Caco-2 (cell line): ENCODE results near the gene TIMM10. TPM values are rescaled to one million over a fixed set of nuclear protein-coding genes. Genes with fewer than 3 reads are reported as not detected.

Source experiments
- Bru-seq: library from RNA; stranded (reverse); fragments of 400-500 nt; gene quantifications from one replicate; lab custom pipeline; 2021; lab: Mats Ljungman, UMichigan
- BruChase-seq, 2 experiments: library from RNA; stranded (reverse); fragments of 400-500 nt; gene quantifications; one replicate each; lab custom pipeline; 2021; lab: Mats Ljungman, UMichigan
- BruUV-seq: library from RNA; stranded (reverse); fragments of 400-500 nt; replicated peaks from 2 replicates; lab custom pipeline; 2021; lab: Mats Ljungman, UMichigan
- CTCF ChIA-PET: fragments of 300-600 bp; sonication (Branson Sonifier 250); formaldehyde crosslinking; loops from one replicate; lab custom pipeline; 2022; ENCODE audit warnings: antibody characterized with exemption; lab: Charles Lee
- POLR2A ChIA-PET: fragments of 300-600 bp; sonication (Branson Sonifier 250); formaldehyde crosslinking; loops from one replicate; lab custom pipeline; 2022; ENCODE audit warnings: antibody characterized with exemption; lab: Charles Lee
- DNase-seq, 2 experiments: peaks; one replicate each; pipeline versions ENCODE4 v3.0.0 to v3.0.0-alpha.2; 2020 to 2022
- H3K27me3 ChIP-seq: replicated peaks from 2 replicates; pipeline ENCODE4 v1.6.0; 2011; ENCODE audit warnings: low read length; ENCODE audit not compliant: control insufficient read depth, insufficient read depth
- H3K36me3 ChIP-seq: 2 replicates; pipeline ENCODE4 v1.5.1; 2011; ENCODE audit warnings: low read length; ENCODE audit not compliant: control insufficient read depth, insufficient read depth
- H3K4me1 ChIP-seq: fragments of 250-450 bp; sonication (Bioruptor Pico); 2 replicates; pipeline ENCODE4 v1.5.1; 2020; ENCODE audit warnings: mild to moderate bottlenecking
- H3K4me3 ChIP-seq: 2 replicates; pipeline ENCODE4 v1.5.1; 2011; ENCODE audit warnings: low read depth, mild to moderate bottlenecking, control low read depth, low read length
- H3K9me3 ChIP-seq: fragments of 250-450 bp; sonication (Bioruptor Pico); 2 replicates; pipeline ENCODE4 v1.5.1; 2020; ENCODE audit warnings: mild to moderate bottlenecking, moderate library complexity
- H3K27ac Mint-ChIP-seq: one replicate; pipeline ENCODE4 v1.8.0; 2022; ENCODE audit warnings: mixed read lengths; ENCODE audit not compliant: unreplicated experiment
- H3K27me3 Mint-ChIP-seq: one replicate; pipeline ENCODE4 v1.8.0; 2022; ENCODE audit warnings: mixed read lengths; ENCODE audit not compliant: insufficient read depth, unreplicated experiment
- H3K36me3 Mint-ChIP-seq: one replicate; pipeline ENCODE4 v1.8.0; 2022; ENCODE audit warnings: mild to moderate bottlenecking, mixed read lengths; ENCODE audit not compliant: insufficient read depth, unreplicated experiment
- H3K4me1 Mint-ChIP-seq: one replicate; pipeline ENCODE4 v1.8.0; 2022; ENCODE audit warnings: low read depth, mixed read lengths; ENCODE audit not compliant: unreplicated experiment
- H3K4me3 Mint-ChIP-seq: one replicate; pipeline ENCODE4 v1.8.0; 2022; ENCODE audit warnings: mild to moderate bottlenecking, moderate library complexity, mixed read lengths; ENCODE audit not compliant: unreplicated experiment
- H3K9me3 Mint-ChIP-seq: one replicate; pipeline ENCODE4 v1.8.0; 2022; ENCODE audit warnings: mixed read lengths; ENCODE audit not compliant: unreplicated experiment
- CTCF ChIP-seq, 2 experiments: fragments of 200-600 bp in 1 of 2; IDR thresholded peaks; 1 replicate in 1 of 2; 2 replicates in 1 of 2; pipeline versions ENCODE4 v1.5.1 to v1.8.0; 2011 to 2022; ENCODE audit warnings: antibody characterized with exemption in 1 of 2, control low read depth in 1 of 2, inconsistent platforms in 1 of 2, low read depth in 1 of 2, low read length in 1 of 2, mild to moderate bottlenecking in 1 of 2, moderate library complexity in 1 of 2; ENCODE audit not compliant: insufficient read depth in 1 of 2, severe bottlenecking in 1 of 2, unreplicated experiment in 1 of 2
- intact Hi-C: fragments of 100-400 bp; cut with micrococcal nuclease; formaldehyde crosslinking; loops from one replicate; pipeline ENCODE4 v1.10.0; 2022; ENCODE audit not compliant: unreplicated experiment
- long read RNA-seq: library from polyadenylated mRNA; stranded (forward); transcript quantifications from one replicate; pipeline ENCODE4 v2.0.0, GENCODE V29; 2022
- total RNA-seq: library from RNA; stranded (reverse); gene quantifications from 2 replicates; pipeline ENCODE4 v1.2.3, GENCODE V29; 2022

The TIMM10 gene
- total RNA-seq (102 and 103 TPM in 2 replicates), Bru-seq, nascent RNA (percentile 92 among the genes with signal in this experiment), BruChase-seq, experiment 1, labeled RNA remaining after a 2-hour chase (percentile 90 among the genes with signal in this experiment), BruChase-seq, experiment 2, labeled RNA remaining after a 6-hour chase (percentile 93 among the genes with signal in this experiment)
- long read RNA-seq, transcript TIMM10-202 (3 exons, 530 nt): minor isoform, 16 of 137 reads
- long read RNA-seq, transcript TIMM10-201 (3 exons, 680 nt): major isoform, 106 of 137 reads
- long read RNA-seq, partial matches to known transcripts: 0 of 137 reads
- long read RNA-seq, other reads (novel, unspliced or antisense): 15 of 137 reads

GRCh38 chr11:57530596-57531507 lies at the start of gene TIMM10:
Gene TIMM10 (minus strand): TSS chr11:57530754. CDS start chr11:57530189, 565 bp downstream.
- POLR2A ChIA-PET: interaction anchor here (0.5 to 1.0 kb wide), 4 partner anchors 13 to 73 kb away, joined by 3 to 5 read pairs (median 4); no protein-coding TSS in a partner anchor
- CTCF ChIA-PET: interaction anchor here (0.6 to 2.6 kb wide), 12 partner anchors 21 to 185 kb away, joined by 3 to 13 read pairs (median 4); partner anchors contain the start of gene UBE2L6
- BruUV-seq: TSS peak; percentile 100

GRCh38 chr11:57574061-57574460 lies 43.5 kb upstream of the TIMM10 start:
- H3K4me1 Mint-ChIP-seq: peaks cover 5% of the 10 kb centered on the region
- no peaks in the 10 kb centered on the region for H3K27me3 Mint-ChIP-seq
- no TSS peak for BruUV-seq
- Histone ChIP-seq H3K36me3 (no peaks in the 10 kb centered on the region), H3K4me3 (no peak overlapping the region), H3K4me1 (no peaks in the 10 kb centered on the region), H3K27me3 (no peaks in the 10 kb centered on the region), H3K9me3 (no peaks in the 10 kb centered on the region)
- intact Hi-C loops: no loop called here
- no peak for DNase-seq
- H3K27ac Mint-ChIP-seq: no peak overlapping the region
- TF ChIP-seq CTCF (IDR thresholded peaks at IDR 0.05; ENCODE audit: insufficient read depth in 1 of 2, low read depth in 1 of 2, low read length in 1 of 2, severe bottlenecking in 1 of 2, unreplicated experiment in 1 of 2): no peak
- CTCF ChIA-PET: no interaction called here
- POLR2A ChIA-PET: no interaction called here
- no peak overlapping the region for H3K4me3 Mint-ChIP-seq
- H3K9me3 Mint-ChIP-seq: no peaks in the 10 kb centered on the region
- no peaks in the 10 kb centered on the region for H3K36me3 Mint-ChIP-seq

More at GRCh38 chr11:57530596-57531507, at the start of gene TIMM10:
- no peaks in the 10 kb centered on the region for H3K9me3 ChIP-seq
- H3K27me3 Mint-ChIP-seq: no peaks in the 10 kb centered on the region
- peaks cover 22% of the 10 kb centered on the region for H3K4me1 Mint-ChIP-seq
- peak within 1 kb of the TSS; percentile 78 for H3K4me3 ChIP-seq
- H3K36me3 ChIP-seq: no peaks in the 10 kb centered on the region
- intact Hi-C loops: loop anchor here (1.0 kb wide), 5 partner anchors 21 to 181 kb away; partner anchors contain the start of genes MED19 and TMX2
- H3K36me3 Mint-ChIP-seq: peaks cover 21% of the 10 kb centered on the region
- peak within 1 kb of the TSS; percentile 92 for H3K4me3 Mint-ChIP-seq
- H3K27ac Mint-ChIP-seq: peak within 1 kb of the TSS; percentile 89
- peaks cover 14% of the 10 kb centered on the region for H3K4me1 ChIP-seq
- H3K27me3 ChIP-seq: no peaks in the 10 kb centered on the region
- no peaks in the 10 kb centered on the region for H3K9me3 Mint-ChIP-seq
- no peak for TF ChIP-seq CTCF (IDR thresholded peaks at IDR 0.05; ENCODE audit: insufficient read depth in 1 of 2, low read depth in 1 of 2, low read length in 1 of 2, severe bottlenecking in 1 of 2, unreplicated experiment in 1 of 2)
- DNase-seq: peak; percentile 97 to 99

GRCh38 chr11:57571606-57572005 lies 41.1 kb upstream of the TIMM10 start:
- DNase-seq: no peak
- Histone ChIP-seq H3K36me3 (no peaks in the 10 kb centered on the region), H3K9me3 (no peaks in the 10 kb centered on the region), H3K27me3 (no peaks in the 10 kb centered on the region), H3K4me3 (no peak overlapping the region), H3K4me1 (peaks cover 4% of the 10 kb centered on the region; the same call in 1 of the 2 replicates)
- H3K27me3 Mint-ChIP-seq: no peaks in the 10 kb centered on the region
- intact Hi-C loops: no loop called here
- no TSS peak for BruUV-seq
- H3K9me3 Mint-ChIP-seq: no peaks in the 10 kb centered on the region
- no peak overlapping the region for H3K27ac Mint-ChIP-seq
- no peak overlapping the region for H3K4me3 Mint-ChIP-seq
- ChIA-PET POLR2A (no interaction called here), CTCF (interaction anchor here (0.6 to 0.9 kb wide), 4 partner anchors 70 to 472 kb away, joined by 3 to 4 read pairs (median 4); no protein-coding TSS in a partner anchor)
- no peak for TF ChIP-seq CTCF (IDR thresholded peaks at IDR 0.05; ENCODE audit: insufficient read depth in 1 of 2, low read depth in 1 of 2, low read length in 1 of 2, severe bottlenecking in 1 of 2, unreplicated experiment in 1 of 2)
- peaks cover 11% of the 10 kb centered on the region for H3K4me1 Mint-ChIP-seq
- peaks cover 7% of the 10 kb centered on the region for H3K36me3 Mint-ChIP-seq
